Liver (tissue), 9 donors: ENCODE results near the gene BCL2. TPM values are rescaled to one million over a fixed set of nuclear protein-coding genes. Genes with fewer than 3 reads are reported as not detected.

Experiments
- DNase-seq: peaks from one replicate; pipeline ENCODE4 v3.0.0-alpha.2; 2017; ENCODE audit warnings: low spot score
- H3K27ac ChIP-seq, 2 donors: one replicate each; pipeline ENCODE4 v1.7.0; 2013; ENCODE audit warnings: inconsistent platforms in 2 of 2, low read length in 2 of 2, control low read depth in 1 of 2, low read depth in 1 of 2, mild to moderate bottlenecking in 1 of 2
- H3K27me3 ChIP-seq, 4 donors: one replicate each; pipeline versions ENCODE4 v1.6.1 to v1.7.0; 2013; ENCODE audit warnings: low read length in 3 of 4, inconsistent platforms in 1 of 4, mild to moderate bottlenecking in 1 of 4, moderate library complexity in 1 of 4; ENCODE audit not compliant: control insufficient read depth in 4 of 4, insufficient read depth in 4 of 4
- H3K36me3 ChIP-seq, 4 donors: one replicate each; pipeline versions ENCODE4 v1.6.1 to v1.7.0; 2013; ENCODE audit warnings: low read length in 3 of 4, mild to moderate bottlenecking in 3 of 4, low read depth in 1 of 4, moderate library complexity in 1 of 4; ENCODE audit not compliant: control insufficient read depth in 4 of 4, insufficient read depth in 3 of 4
- H3K4me1 ChIP-seq, 4 donors: one replicate each; pipeline versions ENCODE4 v1.6.1 to v1.7.0; 2013; ENCODE audit warnings: low read length in 3 of 4, mild to moderate bottlenecking in 3 of 4, moderate library complexity in 1 of 4; ENCODE audit not compliant: control insufficient read depth in 4 of 4, insufficient read depth in 4 of 4
- H3K4me3 ChIP-seq, 3 donors: one replicate each; pipeline versions ENCODE4 v1.6.1 to v1.7.0; 2013; ENCODE audit warnings: low read length in 3 of 3, control low read depth in 1 of 3, low read depth in 1 of 3, mild to moderate bottlenecking in 1 of 3
- H3K9ac ChIP-seq, 2 donors: one replicate each; pipeline ENCODE4 v1.7.0; 2013; ENCODE audit warnings: low read length in 2 of 2, mild to moderate bottlenecking in 2 of 2, moderate library complexity in 2 of 2, control low read depth in 1 of 2, low read depth in 1 of 2
- H3K9me3 ChIP-seq, 4 donors: one replicate each; pipeline versions ENCODE4 v1.6.1 to v1.7.0; 2013; ENCODE audit warnings: low read length in 3 of 4; ENCODE audit not compliant: control insufficient read depth in 4 of 4
- ATF3 ChIP-seq: IDR thresholded peaks from 2 replicates; pipeline ENCODE4 v1.6.1; 2016; ENCODE audit warnings: antibody characterized with exemption
- EGR1 ChIP-seq, 2 donors: IDR thresholded peaks; 2 replicates each; pipeline ENCODE4 v1.6.1; 2016 to 2018; ENCODE audit warnings: antibody characterized with exemption in 2 of 2, low read depth in 2 of 2
- FOXA1 ChIP-seq: IDR thresholded peaks from 2 replicates; pipeline ENCODE4 v1.6.1; 2016; ENCODE audit warnings: antibody characterized with exemption
- FOXA2 ChIP-seq: IDR thresholded peaks from 2 replicates; pipeline ENCODE4 v1.6.1; 2016; ENCODE audit warnings: antibody characterized with exemption
- GABPA ChIP-seq, 2 donors: IDR thresholded peaks in 1 of 2; conservative IDR thresholded peaks in 1 of 2; 2 replicates each; pipeline ENCODE4 v1.6.1; 2016; ENCODE audit warnings: antibody characterized with exemption in 2 of 2, mild to moderate bottlenecking in 1 of 2, moderate library complexity in 1 of 2
- HNF4A ChIP-seq, 2 donors: conservative IDR thresholded peaks; 2 replicates each; pipeline ENCODE4 v1.6.1; 2016; ENCODE audit warnings: antibody characterized with exemption in 2 of 2, mild to moderate bottlenecking in 2 of 2
- HNF4G ChIP-seq: IDR thresholded peaks from 2 replicates; pipeline ENCODE4 v1.6.1; 2016; ENCODE audit warnings: antibody characterized with exemption
- JUND ChIP-seq, 2 donors: IDR thresholded peaks; 2 replicates each; pipeline ENCODE4 v1.6.1; 2016; ENCODE audit warnings: antibody characterized with exemption in 2 of 2
- MAX ChIP-seq: IDR thresholded peaks from 2 replicates; pipeline ENCODE4 v1.6.1; 2016; ENCODE audit warnings: antibody characterized with exemption
- NR2F2 ChIP-seq: IDR thresholded peaks from 2 replicates; pipeline ENCODE4 v1.6.1; 2016; ENCODE audit warnings: antibody characterized with exemption
- RAD21 ChIP-seq, 2 donors: IDR thresholded peaks; 2 replicates each; pipeline ENCODE4 v1.6.1; 2016; ENCODE audit warnings: antibody characterized with exemption in 2 of 2, mild to moderate bottlenecking in 2 of 2
- REST ChIP-seq: IDR thresholded peaks from 2 replicates; pipeline ENCODE4 v1.6.1; 2016; ENCODE audit warnings: antibody characterized with exemption, mild to moderate bottlenecking
- RXRA ChIP-seq, 2 donors: IDR thresholded peaks; 2 replicates each; pipeline ENCODE4 v1.6.1; 2017 to 2018; ENCODE audit warnings: antibody characterized with exemption in 2 of 2, mild to moderate bottlenecking in 1 of 2
- SP1 ChIP-seq: IDR thresholded peaks from 2 replicates; pipeline ENCODE4 v1.6.1; 2018; ENCODE audit warnings: antibody characterized with exemption, mild to moderate bottlenecking
- TAF1 ChIP-seq: conservative IDR thresholded peaks from 2 replicates; pipeline ENCODE4 v1.6.1; 2016; ENCODE audit warnings: antibody characterized with exemption, mild to moderate bottlenecking
- YY1 ChIP-seq: IDR thresholded peaks from 2 replicates; pipeline ENCODE4 v1.6.1; 2016; ENCODE audit warnings: antibody characterized with exemption, mild to moderate bottlenecking
- ZBTB33 ChIP-seq: IDR thresholded peaks from 2 replicates; pipeline ENCODE4 v1.6.1; 2016; ENCODE audit warnings: antibody characterized with exemption
- WGBS: extraction: QIAGEN DNeasy Blood & Tissue Kit; methylation state at CpG from one replicate; pipeline ENCODE4 v1.1.7; 2013; 5-methylcytosine and 5-hydroxymethylcytosine counted together
- polyA plus RNA-seq, 2 donors: library from polyadenylated mRNA; stranded (reverse) in 1 of 2; unstranded in 1 of 2; fragments of 200-250 nt in 1 of 2; fragments of >200 nt in 1 of 2; fragmentation: Nextera tagmentation in 1 of 2; extraction: Ambion mirVana in 1 of 2; gene quantifications; one replicate each; pipeline versions ENCODE4 v1.2.1 to v1.2.3, GENCODE V29; 2013 to 2015
- total RNA-seq, 2 donors: library from RNA; depleted of rRNA; stranded (reverse); fragments of >200 nt; gene quantifications; one replicate each; pipeline ENCODE4 v1.2.3, GENCODE V29; 2014
- TF ChIP-seq, protein P1 (sequence below): fragments of 150-350 bp; IDR thresholded peaks from 2 replicates; pipeline ENCODE4 v1.5.1; 2017; ENCODE audit warnings: improper control_type of control experiment, low read depth, low read length; ENCODE audit not compliant: missing input control
- donor health status: healthy.
- donor health status: healthy.
- donor health status: healthy.
- donor health status: healthy.
- donor health status: healthy.

The BCL2 gene
- total and polyA plus RNA-seq, 4 donors, result 0.40 to 3.9 (median 1.4) TPM

- Histone ChIP-seq H3K4me3 (no peak overlapping the region), H3K9ac (no peak overlapping the region), H3K9me3 (no peaks in the 10 kb centered on the region), H3K36me3 (no peaks in the 10 kb centered on the region), H3K4me1 (no peaks in the 10 kb centered on the region), H3K27ac (no peak overlapping the region), H3K27me3 (no peaks in the 10 kb centered on the region)
- 85% methylated on average over 2 of the region's 2 CpGs for WGBS
- TF ChIP-seq, protein P1, sequence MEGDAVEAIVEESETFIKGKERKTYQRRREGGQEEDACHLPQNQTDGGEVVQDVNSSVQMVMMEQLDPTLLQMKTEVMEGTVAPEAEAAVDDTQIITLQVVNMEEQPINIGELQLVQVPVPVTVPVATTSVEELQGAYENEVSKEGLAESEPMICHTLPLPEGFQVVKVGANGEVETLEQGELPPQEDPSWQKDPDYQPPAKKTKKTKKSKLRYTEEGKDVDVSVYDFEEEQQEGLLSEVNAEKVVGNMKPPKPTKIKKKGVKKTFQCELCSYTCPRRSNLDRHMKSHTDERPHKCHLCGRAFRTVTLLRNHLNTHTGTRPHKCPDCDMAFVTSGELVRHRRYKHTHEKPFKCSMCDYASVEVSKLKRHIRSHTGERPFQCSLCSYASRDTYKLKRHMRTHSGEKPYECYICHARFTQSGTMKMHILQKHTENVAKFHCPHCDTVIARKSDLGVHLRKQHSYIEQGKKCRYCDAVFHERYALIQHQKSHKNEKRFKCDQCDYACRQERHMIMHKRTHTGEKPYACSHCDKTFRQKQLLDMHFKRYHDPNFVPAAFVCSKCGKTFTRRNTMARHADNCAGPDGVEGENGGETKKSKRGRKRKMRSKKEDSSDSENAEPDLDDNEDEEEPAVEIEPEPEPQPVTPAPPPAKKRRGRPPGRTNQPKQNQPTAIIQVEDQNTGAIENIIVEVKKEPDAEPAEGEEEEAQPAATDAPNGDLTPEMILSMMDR, result no peak
- TF ChIP-seq FOXA2 (no peak), ATF3 (no peak), NR2F2 (no peak), HNF4A (conservative IDR thresholded peaks at IDR 0.05) (no peak), RXRA (IDR thresholded peaks at IDR 0.05) (no peak), REST (no peak), HNF4G (no peak), EGR1 (IDR thresholded peaks at IDR 0.05; ENCODE audit: low read depth in 2 of 2) (no peak), MAX (no peak), JUND (IDR thresholded peaks at IDR 0.05) (no peak), GABPA (IDR thresholded peaks at IDR 0.05 in 1 of 2, conservative IDR thresholded peaks at IDR 0.05 in 1 of 2) (no peak), TAF1 (no peak), ZBTB33 (no peak), RAD21 (IDR thresholded peaks at IDR 0.05) (no peak), FOXA1 (no peak), YY1 (no peak), SP1 (no peak)
- no peak for DNase-seq
Observed at GRCh38 chr18:63175264-63175663, 144.3 kb downstream of the BCL2 start.
